NCI-H510A (cell line): ENCODE results near the gene NUP214.

Experiments used
- DNase-seq: peaks from one replicate; lab custom pipeline; 2025; lab: John Stamatoyannopoulos, UW

NUP214 gene

DNA sequence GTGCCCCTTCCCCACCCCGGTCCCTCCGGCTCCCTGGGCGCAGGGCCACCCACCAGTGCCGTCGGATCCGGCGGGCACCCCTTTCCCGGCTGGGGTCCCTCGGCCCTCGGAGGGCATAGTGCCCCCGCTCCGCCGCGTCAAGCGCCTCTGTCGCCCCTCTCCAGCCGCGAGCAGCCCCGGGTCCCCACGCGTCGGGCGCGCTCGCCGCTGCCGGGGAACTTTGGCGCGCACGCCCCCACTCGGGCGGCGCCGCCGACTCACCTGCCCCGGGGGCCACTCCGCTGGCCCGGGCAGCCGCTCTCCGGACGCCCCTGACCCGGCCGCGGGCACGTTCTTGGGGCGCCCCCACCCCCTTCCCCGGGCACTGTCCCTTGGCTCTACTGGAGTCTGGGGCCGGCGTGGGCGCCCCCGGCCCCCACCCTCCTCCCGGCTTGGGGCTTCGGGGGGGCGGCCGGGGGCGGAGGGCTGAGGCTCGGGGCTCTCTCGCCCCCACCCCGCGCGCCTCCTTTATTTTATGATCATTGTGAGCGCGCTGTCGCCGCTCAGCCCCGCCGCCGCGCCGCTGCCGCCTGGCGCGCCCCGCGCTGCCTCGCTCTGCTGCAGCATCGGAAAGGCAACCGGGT, 152.0 kb downstream of the NUP214 start:
- DNase-seq = no peak

- peak; percentile 96 for DNase-seq
Observed at GRCh38 chr9:131277910-131278701, 152.7 kb downstream of the NUP214 start.

DNA sequence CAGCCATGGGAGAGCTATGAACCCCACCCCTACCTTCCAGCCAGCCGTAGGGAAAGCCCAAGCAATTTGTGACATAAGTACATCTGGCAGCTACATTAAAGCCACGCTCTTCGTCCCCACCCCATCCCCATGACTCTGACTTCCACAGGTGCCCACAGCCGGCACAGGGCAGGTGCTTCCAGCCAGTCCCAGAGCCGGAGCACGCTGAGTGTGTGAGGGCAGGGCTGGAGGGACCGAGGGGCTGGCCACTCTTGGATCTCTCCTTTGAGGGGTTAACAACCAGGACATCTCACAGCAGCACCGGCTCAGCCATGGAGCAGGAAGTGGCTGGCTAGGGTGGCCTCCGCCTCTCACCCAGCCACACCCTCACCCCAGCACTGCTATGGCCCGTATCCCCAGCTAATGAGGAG, 153.3 kb downstream of the NUP214 start:
- DNase-seq = no peak

DNA sequence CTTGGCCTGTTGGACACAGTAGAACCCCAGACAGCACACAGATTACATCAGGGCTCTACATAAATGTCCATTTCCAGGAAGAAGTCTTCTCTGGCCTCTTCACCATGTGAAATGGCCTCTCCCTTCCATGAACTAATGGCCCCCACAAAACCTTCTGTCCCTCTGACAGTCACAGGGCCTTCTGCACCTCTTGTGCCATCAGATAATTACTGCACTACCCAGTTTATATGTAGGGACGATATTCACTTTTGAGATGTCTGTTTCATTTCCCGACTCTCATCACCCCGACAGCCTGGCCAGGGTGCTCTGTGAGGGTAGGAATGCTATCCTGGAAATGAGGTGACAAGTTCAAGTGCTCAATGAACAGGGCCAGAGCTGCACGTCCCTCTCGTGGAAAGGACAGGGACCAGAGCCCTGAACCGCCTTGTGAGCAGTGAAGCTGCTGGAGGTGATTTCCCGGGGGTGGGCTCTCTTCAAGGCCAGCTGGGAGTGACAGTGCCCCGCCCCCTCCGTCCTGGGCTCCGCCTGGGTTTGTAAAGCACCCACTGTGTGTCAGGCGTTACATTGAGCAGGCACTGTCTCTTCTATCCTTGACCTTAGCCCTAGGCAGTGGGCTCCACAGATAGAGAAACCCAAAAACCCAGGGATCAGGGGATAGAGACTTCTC, 153.9 kb downstream of the NUP214 start:
- DNase-seq = no peak

GRCh38 chr9:131279863-131280570, 154.6 kb downstream of the NUP214 start:
- DNase-seq = no peak

- no peak for DNase-seq
Observed at GRCh38 chr9:131280660-131281059, 155.3 kb downstream of the NUP214 start.

DNA sequence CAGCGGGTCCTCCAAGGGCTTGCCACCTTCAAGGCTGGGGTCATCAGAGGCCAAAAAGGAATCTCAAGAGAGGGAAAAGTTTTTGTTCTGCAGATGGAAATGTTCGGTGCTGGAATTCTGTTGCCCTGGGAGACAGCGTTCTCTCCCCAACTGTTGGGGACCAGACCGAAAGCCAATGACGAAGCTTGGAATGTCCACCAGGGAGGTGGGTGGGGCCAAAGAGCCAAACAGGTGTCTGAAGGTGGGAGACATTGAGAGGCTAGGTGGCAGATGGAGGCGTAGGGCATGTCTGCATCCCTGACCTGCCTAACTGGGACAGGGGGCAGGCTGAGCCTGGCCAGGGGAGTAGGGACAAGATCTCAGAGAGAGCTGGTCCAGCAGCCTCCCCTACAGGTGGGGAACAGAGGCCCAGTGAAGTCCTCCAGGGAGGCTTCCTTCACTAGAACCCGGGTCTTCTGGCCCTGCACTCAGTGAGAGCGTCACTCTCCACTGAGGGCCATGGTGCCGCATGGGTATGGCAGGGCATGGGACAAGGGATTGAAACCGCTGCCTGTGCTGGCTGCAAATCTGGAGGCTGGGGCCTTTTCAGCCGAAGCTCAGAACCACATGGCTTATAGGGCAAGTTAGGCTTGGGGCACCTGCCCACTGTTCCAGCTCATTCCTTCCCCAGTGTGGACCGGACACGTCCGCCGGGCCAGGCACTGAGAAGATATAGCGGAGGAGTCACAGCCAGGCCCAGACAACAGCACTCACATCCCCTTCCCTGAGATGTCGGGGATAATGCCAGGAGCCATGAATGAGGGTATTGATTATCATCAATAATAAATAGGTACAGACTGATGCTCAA, 156.0 kb downstream of the NUP214 start:
- DNase-seq = no peak

- no peak for DNase-seq
Observed at GRCh38 chr9:131282175-131282574, 156.8 kb downstream of the NUP214 start.

DNA sequence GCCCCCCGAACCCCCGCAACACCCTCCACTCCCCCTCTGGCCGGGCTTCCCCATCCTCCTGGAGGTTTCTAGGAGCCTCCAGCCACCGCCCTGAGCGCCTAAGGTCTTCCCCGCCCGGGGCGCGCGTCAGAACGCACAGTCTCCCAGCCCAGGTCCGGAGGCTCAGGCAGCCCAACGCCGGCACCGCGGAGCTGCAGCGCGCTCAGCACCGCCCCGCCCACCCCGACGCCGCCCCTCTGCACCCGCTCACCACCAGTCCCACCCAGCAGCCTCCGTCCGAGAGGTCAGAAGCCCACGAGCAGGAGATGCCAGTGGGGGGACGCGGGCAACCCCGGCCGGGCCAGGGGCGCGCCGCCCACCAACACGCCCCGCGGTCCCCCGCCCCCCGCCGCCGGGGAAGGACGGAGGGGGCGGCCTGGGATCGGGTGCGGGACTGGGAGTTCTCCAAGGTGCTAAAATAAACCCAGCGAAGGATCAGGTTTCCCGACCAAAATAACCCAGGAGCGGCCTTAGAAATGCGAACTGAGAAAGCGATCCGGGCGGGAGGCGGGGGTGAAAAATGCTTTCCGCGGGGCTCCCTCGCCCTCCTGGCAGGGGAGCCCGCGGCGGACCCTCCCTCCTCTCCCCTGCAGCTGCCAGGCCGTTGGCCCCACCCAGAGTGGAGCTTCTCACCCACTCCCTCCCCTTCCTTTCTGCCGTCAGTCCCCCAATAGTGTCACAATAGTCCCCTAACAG, 157.5 kb downstream of the NUP214 start:
- no peak for DNase-seq
